GM12891 (cell line): ENCODE measurements around the gene OR9I1.

Experiments
- DNase-seq: peaks from one replicate; pipeline ENCODE4 v3.0.0; 2011; ENCODE audit warnings: low spot score; ENCODE audit not compliant: insufficient read length
- FAIRE-seq: peaks from 2 replicates; lab custom pipeline; 2011; peaks lifted over from hg19 to GRCh38; lab: Jason Lieb, UNC
- PAX5 ChIP-seq: IDR thresholded peaks from 2 replicates; pipeline ENCODE4 v1.6.1; 2011; ENCODE audit warnings: low read length, moderate library complexity, mild to moderate bottlenecking; ENCODE audit not compliant: insufficient read depth, severe bottlenecking
- POLR2A ChIP-seq: IDR thresholded peaks from 2 replicates; pipeline ENCODE4 v1.6.1; 2011; ENCODE audit warnings: low read depth, low read length, control low read depth
- POLR2AphosphoS5 ChIP-seq: IDR thresholded peaks from 2 replicates; pipeline ENCODE4 v1.6.1; 2011; ENCODE audit warnings: low read depth, low read length, control low read depth
- POU2F2 ChIP-seq: IDR thresholded peaks from 2 replicates; pipeline ENCODE4 v1.6.1; 2011; ENCODE audit warnings: low read depth, mild to moderate bottlenecking, control low read depth, low read length, moderate library complexity
- SPI1 ChIP-seq: IDR thresholded peaks from 2 replicates; pipeline ENCODE4 v1.6.1; 2011; ENCODE audit warnings: low read depth, low read length, control low read depth
- TAF1 ChIP-seq: IDR thresholded peaks from 2 replicates; pipeline ENCODE4 v1.6.1; 2011; ENCODE audit warnings: low read depth, low read length, control low read depth

Gene OR9I1

DNA sequence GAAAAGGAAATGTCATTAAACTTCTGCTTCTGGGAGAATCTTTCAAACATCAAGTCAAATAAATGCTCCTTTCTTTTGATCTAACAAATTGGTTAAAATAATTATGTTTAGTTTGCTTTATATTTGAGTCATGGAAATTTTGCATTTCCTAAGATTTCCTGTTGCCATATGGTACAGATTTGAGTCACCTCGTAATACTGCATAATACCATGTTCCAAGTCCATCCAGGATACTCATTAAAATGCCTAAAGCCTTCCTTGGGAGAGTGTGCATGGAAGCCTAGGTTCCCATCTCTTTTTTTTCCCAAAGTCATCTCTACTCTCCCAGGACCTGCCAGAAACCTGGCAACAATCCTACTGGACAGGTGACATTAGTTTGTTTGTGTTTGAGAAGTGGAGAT is 4.2 kb downstream of the OR9I1 start:
- FAIRE-seq (no peak), DNase-seq (no peak)
- TF ChIP-seq POLR2AphosphoS5 (no peak), PAX5 (no peak)

DNA sequence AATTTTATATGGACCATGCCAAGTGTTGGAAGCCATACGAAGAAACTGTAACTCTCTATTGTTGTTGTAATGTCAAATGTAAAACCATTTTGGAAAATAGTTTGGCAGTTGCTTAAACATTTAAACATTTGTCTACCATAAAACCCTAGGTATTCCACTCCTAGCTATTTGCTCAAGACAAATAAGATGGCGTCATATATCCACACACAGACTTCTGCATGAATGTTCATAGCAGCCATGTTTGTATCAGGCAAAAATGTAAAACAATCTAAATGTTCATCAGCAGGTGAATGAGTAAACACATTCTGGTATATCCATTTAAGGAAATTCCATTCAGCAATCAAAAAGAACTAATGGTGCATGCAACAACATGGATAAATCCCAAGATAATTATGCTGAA is 27.9 kb downstream of the OR9I1 start:
- no peak for FAIRE-seq
- no peak for DNase-seq
- TF ChIP-seq POLR2A (no peak), PAX5 (no peak), TAF1 (no peak), SPI1 (no peak), POU2F2 (no peak), POLR2AphosphoS5 (no peak)

DNA sequence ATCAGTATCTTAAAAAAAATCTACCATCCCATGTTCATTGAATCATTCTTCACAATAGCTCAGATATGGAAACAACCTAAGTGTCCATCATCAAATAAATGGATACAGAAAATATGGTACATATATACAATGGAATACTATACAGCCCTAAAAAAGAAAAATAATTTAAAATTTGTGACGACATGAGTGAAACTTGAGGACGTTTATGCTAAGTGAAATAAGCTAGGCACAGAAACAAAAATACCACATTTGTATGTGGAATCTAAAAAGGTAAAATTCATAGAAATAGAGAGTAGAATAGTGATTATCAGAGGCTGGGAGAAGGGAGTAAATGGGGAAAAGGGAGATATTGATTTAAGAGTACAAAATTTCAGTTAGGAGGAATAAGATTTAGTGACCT is 38.8 kb downstream of the OR9I1 start:
- FAIRE-seq, result no peak
- DNase-seq, result no peak
- TF ChIP-seq POU2F2, result no peak
- TF ChIP-seq POLR2AphosphoS5, result no peak
- TF ChIP-seq PAX5, result no peak
- no peak for TF ChIP-seq TAF1
- TF ChIP-seq SPI1, result no peak
- no peak for TF ChIP-seq POLR2A

DNA sequence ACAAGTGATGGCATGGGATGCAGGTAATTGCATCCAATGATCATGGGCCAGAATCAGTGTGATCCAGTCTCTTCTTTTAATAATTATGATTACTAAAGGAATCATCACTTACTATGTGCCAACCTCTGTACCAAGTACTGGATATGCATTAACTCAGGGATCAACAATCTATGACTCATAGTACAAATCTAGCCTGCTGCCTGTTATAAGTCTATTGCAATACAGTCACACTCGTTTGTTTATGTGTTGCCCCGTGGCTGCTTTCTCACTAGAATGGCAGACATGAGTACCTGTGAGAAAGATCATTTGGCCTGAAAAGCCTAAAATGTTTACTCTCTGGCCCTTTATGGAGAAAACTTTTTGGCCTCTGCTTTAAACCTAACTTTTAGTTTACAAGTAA is 49.5 kb downstream of the OR9I1 start:
- TF ChIP-seq POLR2A (no peak), POU2F2 (no peak), SPI1 (no peak), POLR2AphosphoS5 (no peak), PAX5 (no peak)
- FAIRE-seq (no peak), DNase-seq (no peak)

DNA sequence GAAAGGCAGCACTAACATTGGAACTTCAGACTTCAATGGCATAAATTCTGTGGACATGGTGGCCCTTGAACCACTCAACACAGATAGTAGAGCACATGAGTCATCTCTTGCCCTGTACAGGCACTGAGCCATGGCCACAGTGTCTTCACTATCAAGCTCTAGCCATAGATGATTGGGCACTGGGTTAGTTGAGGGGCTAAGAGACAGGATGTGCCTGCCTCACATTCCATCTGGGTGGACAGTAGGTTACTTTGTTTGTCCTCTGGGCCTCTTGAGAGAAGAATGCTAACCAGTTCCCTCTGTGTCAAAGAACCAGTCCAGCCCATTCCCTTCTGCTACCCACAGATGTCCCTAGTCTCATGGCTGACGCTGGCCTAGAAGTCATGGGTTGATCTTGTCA is 54.7 kb downstream of the OR9I1 start:
- TF ChIP-seq SPI1 (no peak), POLR2A (no peak), POLR2AphosphoS5 (no peak), TAF1 (no peak), POU2F2 (no peak), PAX5 (no peak)
- no peak for FAIRE-seq

DNA sequence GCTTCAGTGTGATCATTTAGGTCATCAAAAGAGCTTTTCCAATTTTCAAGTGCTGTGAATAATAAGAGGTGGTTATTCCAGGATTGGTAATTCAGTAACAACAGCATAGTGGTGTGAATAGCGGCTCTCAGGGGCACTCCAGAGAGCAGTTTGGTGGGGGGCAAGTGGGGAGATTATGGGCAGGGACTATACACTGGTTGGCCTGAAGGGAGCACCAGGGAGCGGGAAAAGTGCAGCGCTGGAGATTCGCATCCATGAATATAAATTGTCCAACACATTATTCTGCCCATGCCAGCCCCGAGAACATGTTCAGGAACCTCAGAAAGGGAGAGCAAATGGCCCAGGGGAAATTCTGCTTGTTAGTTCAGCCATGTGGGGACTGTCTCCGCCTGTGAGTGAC is 56.7 kb downstream of the OR9I1 start:
- TF ChIP-seq POLR2A, result no peak
- no peak for TF ChIP-seq SPI1
- no peak for TF ChIP-seq POLR2AphosphoS5
- no peak for TF ChIP-seq POU2F2
- TF ChIP-seq TAF1, result no peak
- no peak for TF ChIP-seq PAX5
- FAIRE-seq (no peak), DNase-seq (no peak)

More for the DNA sequence above, 54.7 kb downstream of the OR9I1 start:
- no peak for DNase-seq

DNA sequence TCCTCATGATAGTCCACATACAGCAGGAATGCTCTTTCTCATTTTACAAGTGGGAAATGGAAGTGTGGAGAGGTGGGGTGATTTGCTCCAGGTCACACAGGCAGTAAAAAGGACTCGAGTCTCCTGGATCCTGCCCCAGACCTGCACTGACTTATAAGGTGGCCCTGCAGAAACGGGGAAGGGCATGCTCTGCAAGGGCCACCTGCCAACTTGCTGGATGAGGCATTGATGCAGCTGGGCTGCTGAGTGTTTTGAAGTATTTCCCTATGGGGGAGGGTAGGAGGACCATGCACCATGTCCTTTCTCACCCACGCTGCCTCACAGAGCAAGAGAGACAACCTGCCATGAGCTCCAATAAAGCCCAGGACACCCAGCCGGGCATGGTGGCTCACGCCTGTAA is 57.6 kb downstream of the OR9I1 start:
- no peak for FAIRE-seq
- DNase-seq, result no peak
- TF ChIP-seq POU2F2 (no peak), PAX5 (no peak)
